GM10248 (cell line): ENCODE measurements around the gene ETV7.

Source experiments
- CTCF ChIA-PET: fragments of 300-600 bp; sonication (Branson Sonifier 250); formaldehyde crosslinking; extraction: SDS; loops from one replicate; lab custom pipeline; 2021; ENCODE audit warnings: antibody characterized with exemption; lab: Yijun Ruan, JAX
- POLR2A ChIA-PET: fragments of 350-650 bp; sonication (Branson Sonifier 250); formaldehyde crosslinking; extraction: SDS; loops from one replicate; lab custom pipeline; 2020; ENCODE audit warnings: antibody characterized with exemption; lab: Yijun Ruan, JAX
- DNase-seq: peaks from one replicate; pipeline ENCODE4 v3.0.0; 2012; ENCODE audit errors: extremely low spot score
- CTCF ChIP-seq: IDR thresholded peaks from 2 replicates; pipeline ENCODE4 v1.5.1; 2012; ENCODE audit warnings: mild to moderate bottlenecking, low read depth; ENCODE audit errors: extremely low read depth, missing control alignments, control extremely low read depth

The ETV7 gene

GRCh38 chr6:36353411-36353915 lies 34.0 kb downstream of the ETV7 start:
- POLR2A ChIA-PET: no interaction called here
- no peak for TF ChIP-seq CTCF
- CTCF ChIA-PET: interaction anchor here (14.6 to 17.3 kb wide), 2 partner anchors 12 to 47 kb away, joined by 227 to 323 read pairs; partner anchors contain the start of gene BNIP5
- no peak for DNase-seq

DNA sequence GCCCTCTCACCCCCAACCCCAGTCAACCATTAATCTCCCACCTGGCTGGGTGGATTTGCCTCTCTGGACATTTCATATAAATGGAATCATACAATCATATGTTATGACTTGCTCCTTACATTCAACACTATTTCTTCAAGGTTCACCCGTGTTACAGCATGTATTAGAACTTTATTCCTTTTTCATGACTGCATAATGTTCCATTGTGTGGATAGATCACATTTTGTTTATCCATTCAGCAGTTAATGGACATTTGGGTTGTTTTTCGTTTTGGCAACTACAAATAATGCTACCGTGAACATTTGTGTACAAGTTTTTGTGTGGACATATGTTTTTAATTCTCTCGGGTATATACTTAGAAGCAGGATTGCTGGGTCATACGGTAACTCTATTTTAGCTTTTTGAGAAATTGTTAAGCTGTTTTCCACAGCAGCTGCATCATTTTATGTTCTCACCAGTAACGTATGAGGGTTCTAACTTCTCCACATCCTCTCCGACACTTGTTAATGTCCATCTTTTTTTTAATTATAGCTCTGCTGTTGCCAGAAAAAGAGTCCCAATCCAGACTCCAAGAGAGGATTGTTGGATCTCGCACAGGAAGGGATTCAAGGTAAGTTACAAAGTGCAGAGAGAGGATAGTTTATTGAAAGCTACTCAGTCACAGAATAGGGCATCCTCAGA lies 34.9 kb downstream of the ETV7 start:
- DNase-seq: no peak
- CTCF ChIA-PET: interaction anchor here (0.6 to 17.3 kb wide), 7 partner anchors 8 to 643 kb away, joined by 3 to 323 read pairs (median 6); partner anchors contain the start of gene BNIP5
- no peak for TF ChIP-seq CTCF
- POLR2A ChIA-PET: no interaction called here

GRCh38 chr6:36350681-36351571 lies 36.5 kb downstream of the ETV7 start:
- TF ChIP-seq CTCF: no peak
- ChIA-PET POLR2A (no interaction called here), CTCF (interaction anchor here (1.9 to 17.3 kb wide), 5 partner anchors 10 to 49 kb away, joined by 4 to 323 read pairs (median 9); partner anchors contain the start of gene BNIP5)
- no peak for DNase-seq

DNA sequence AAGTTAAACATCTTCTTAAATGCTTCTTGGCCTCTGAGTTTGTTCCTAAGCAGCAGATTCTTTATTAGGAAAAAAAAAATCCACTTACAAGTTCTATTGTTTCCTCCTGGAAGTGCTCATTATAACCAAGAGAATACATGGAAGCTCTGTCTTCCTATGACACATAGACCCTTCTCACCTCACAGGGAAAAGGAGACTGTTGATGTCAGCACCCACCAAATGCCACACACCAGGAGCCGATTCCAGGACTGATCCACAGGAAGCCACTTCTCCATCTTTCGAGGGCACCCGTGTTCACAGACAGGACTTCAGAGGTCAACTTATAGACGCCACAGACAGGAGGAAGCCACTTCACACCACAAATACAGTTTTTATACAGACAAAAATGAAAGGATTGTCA lies 37.4 kb downstream of the ETV7 start:
- ChIA-PET POLR2A (no interaction called here), CTCF (interaction anchor here (2.2 to 17.7 kb wide), 5 partner anchors 7 to 48 kb away, joined by 6 to 323 read pairs (median 10); partner anchors contain the start of gene BNIP5)
- no peak for DNase-seq
- TF ChIP-seq CTCF: no peak

- no peak for DNase-seq
- no peak for TF ChIP-seq CTCF
- POLR2A ChIA-PET: no interaction called here
- CTCF ChIA-PET: interaction anchor here (1.0 to 17.7 kb wide), 3 partner anchors 8 to 36 kb away, joined by 3 to 323 read pairs (median 323); partner anchors contain the start of gene BNIP5
Measured at GRCh38 chr6:36349240-36349639, 38.2 kb downstream of the ETV7 start.

GRCh38 chr6:36347621-36348020 lies 39.8 kb downstream of the ETV7 start:
- POLR2A ChIA-PET: no interaction called here
- no peak for DNase-seq
- CTCF ChIA-PET: interaction anchor here (4.1 to 17.7 kb wide), 2 partner anchors 9 to 45 kb away, joined by 14 to 323 read pairs; no protein-coding TSS in a partner anchor
- no peak for TF ChIP-seq CTCF
